ENCODE measurements around the gene RUNX3.

GRCh38 chr1:24946861-24947658 lies 17.0 kb upstream of the RUNX3 start:
- TF ChIP-seq EZH2 (IDR thresholded peaks at IDR 0.05; ENCODE audit: low read depth, low read length, severe bottlenecking) (no peak), SUZ12 (IDR thresholded peaks at IDR 0.05; ENCODE audit: low read length) (no peak), POLR2A (IDR thresholded peaks at IDR 0.05; ENCODE audit: control extremely low read depth in 1 of 2, low read depth in 2 of 2, low read length in 2 of 2) (no peak), PHF8 (conservative IDR thresholded peaks at IDR 0.05; ENCODE audit: low read depth, low read length) (no peak), RAD21 (IDR thresholded peaks at IDR 0.05 in 1 of 2, conservative IDR thresholded peaks at IDR 0.05 in 1 of 2; ENCODE audit: low read depth in 2 of 2, low read length in 2 of 2) (no peak), CREB1 (IDR thresholded peaks at IDR 0.05) (no peak), CHD2 (IDR thresholded peaks at IDR 0.05; ENCODE audit: low read length) (no peak), RXRA (IDR thresholded peaks at IDR 0.05; ENCODE audit: insufficient read depth, low read depth, low read length) (no peak), GTF2F1 (IDR thresholded peaks at IDR 0.05; ENCODE audit: borderline replicate concordance, low read depth, low read length) (no peak)

Data from H1 (cell line).